Astrocyte of the spinal cord (primary cell): Measurements from ENCODE around the gene SNX2.

Source experiments
- DNase-seq: peaks from one replicate; pipeline ENCODE4 v3.0.0; 2011; ENCODE audit warnings: low read depth, low spot score
- H3K4me3 ChIP-seq: 2 replicates; pipeline ENCODE4 v1.5.1; 2011; ENCODE audit warnings: low read depth, mild to moderate bottlenecking, low read length, moderate library complexity
- in situ Hi-C: cut with HindIII; loops from 2 replicates; pipeline ENCODE4 v1.10.0; 2017; ENCODE audit warnings: low sequenced_read_pairs
- TF ChIP-seq, protein P1 (sequence below): IDR thresholded peaks from 2 replicates; pipeline ENCODE4 v1.5.1; 2012; ENCODE audit warnings: low read depth, mild to moderate bottlenecking, low read length, inconsistent platforms

SNX2 gene

DNA sequence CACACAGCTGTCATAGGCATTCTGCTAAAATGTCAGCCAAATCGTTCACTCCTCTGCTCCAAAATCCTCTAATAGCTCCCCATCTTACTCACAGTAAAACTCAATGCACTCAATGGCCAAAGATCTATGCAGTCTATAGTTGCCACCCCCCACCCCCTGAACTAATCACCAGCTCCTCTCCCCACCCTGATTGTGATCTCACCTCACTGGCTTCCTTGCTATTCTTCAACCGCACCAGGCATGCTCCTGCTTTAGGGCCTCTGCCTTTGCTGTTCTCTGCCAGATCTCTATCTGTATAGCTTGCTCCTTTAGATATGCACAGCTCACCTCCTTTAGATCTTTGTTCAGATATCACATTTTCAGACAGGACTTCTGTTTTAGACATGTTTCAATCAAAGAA lies 33.2 kb upstream of the SNX2 start:
- TF ChIP-seq, protein P1, sequence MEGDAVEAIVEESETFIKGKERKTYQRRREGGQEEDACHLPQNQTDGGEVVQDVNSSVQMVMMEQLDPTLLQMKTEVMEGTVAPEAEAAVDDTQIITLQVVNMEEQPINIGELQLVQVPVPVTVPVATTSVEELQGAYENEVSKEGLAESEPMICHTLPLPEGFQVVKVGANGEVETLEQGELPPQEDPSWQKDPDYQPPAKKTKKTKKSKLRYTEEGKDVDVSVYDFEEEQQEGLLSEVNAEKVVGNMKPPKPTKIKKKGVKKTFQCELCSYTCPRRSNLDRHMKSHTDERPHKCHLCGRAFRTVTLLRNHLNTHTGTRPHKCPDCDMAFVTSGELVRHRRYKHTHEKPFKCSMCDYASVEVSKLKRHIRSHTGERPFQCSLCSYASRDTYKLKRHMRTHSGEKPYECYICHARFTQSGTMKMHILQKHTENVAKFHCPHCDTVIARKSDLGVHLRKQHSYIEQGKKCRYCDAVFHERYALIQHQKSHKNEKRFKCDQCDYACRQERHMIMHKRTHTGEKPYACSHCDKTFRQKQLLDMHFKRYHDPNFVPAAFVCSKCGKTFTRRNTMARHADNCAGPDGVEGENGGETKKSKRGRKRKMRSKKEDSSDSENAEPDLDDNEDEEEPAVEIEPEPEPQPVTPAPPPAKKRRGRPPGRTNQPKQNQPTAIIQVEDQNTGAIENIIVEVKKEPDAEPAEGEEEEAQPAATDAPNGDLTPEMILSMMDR: no peak
- in situ Hi-C loops: no loop called here
- no peak overlapping the region for H3K4me3 ChIP-seq
- no peak for DNase-seq

DNA sequence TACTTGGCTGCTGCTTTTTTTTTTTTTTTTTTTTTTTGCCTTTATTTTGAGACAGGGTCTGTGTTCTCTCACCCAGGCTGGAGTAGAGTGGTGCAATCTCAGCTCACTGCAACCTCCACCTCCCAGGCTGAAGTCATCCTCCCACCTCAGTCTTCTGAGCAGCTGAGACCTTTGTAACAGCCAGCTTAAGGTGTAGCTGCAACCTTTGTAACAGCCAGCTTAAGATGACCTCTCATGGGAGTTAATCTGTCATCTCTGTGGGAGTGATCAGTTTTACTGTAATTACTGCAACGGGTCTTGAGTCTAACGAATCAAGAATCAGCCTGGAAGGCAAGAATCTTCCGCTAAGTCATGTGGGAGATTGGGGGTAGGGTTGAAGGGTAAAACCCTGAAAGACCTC lies 31.6 kb upstream of the SNX2 start:
- no peak overlapping the region for H3K4me3 ChIP-seq
- in situ Hi-C loops: no loop called here
- TF ChIP-seq, protein P1: no peak
- DNase-seq: no peak

DNA sequence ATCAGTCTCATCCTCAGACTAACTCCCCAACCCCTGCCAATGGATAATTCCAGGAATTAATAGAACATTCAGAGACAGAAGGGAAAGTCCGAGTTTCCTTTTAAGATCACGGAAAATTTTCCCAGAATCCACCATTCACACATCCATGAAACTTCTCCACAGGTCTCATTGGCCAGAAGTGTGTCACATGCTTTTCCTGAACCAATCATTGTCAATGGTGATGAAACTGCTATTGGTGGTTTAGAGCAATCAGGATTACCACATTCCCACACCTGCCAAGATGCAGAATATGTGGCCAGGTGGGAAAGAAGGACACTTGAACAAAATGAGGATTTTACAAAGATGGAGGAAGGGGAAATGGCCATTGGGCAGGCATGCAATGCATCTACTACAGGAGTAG lies 29.3 kb upstream of the SNX2 start:
- TF ChIP-seq, protein P1: no peak
- DNase-seq: no peak
- H3K4me3 ChIP-seq: no peak overlapping the region
- in situ Hi-C loops: no loop called here

DNA sequence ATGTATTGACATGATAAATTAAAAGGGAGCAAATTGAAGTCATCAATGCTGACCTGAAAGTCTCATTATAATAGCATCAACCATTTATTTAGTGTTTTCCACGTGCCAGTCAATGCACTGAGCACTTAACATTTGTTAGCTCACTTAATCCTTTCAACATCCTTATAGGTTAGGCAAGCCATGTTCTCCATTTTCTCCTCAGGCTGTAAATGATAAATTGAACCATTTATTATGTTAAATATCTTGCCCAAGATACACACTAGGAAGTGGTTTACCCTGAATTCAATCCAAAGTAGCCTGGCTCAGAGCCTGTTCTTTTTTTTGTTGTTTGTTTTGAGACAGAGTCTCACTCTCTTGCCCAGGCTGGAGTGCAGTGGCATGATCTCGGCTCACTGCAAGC lies 25.0 kb upstream of the SNX2 start:
- no peak for DNase-seq
- no peak overlapping the region for H3K4me3 ChIP-seq
- in situ Hi-C loops: no loop called here
- TF ChIP-seq, protein P1: no peak

DNA sequence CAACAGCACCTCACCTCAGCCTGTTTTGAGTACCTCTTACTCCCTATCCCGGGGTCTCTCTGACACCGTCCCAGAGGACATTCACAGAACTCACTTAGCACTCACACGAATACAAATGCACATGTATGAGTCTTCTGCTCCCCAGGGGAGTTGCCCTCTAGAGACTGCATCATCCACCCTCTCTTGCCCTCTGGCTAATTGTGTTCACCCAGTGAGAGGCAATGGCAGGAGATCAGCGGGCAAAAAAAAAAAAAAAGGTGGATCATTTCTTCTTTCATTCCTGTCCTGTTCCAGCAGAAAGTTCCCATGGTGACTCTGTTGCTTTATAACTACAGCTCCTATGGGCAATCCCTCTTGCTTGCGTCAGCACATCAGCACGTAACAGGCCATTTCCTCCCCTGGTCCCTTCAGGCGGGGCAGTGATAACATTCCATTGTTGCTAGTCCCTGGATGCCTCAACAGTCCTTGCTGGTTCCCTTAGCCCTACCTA lies 23.5 kb upstream of the SNX2 start:
- in situ Hi-C loops: no loop called here
- no peak overlapping the region for H3K4me3 ChIP-seq
- TF ChIP-seq, protein P1: no peak
- peak; percentile 82 for DNase-seq

DNA sequence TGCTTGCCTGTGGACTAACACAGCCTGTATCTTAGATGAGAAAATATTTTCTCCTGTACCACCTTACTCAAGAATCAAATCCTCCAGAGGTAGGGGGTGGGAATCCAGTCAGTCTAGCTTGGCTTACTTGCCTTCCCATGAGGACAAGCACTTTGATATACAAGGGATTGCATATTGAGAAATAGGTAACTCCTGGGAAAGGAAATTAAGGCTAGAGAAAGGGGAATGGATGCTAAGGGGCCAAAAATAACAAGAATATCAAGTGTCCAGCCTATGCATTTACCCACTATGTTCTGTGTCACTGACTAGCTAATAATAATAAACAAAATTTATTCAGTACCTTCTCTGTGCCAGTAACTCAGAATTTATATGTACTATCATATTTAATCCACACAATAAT lies 21.4 kb upstream of the SNX2 start:
- no peak for DNase-seq
- TF ChIP-seq, protein P1: no peak
- H3K4me3 ChIP-seq: no peak overlapping the region
- in situ Hi-C loops: no loop called here

DNA sequence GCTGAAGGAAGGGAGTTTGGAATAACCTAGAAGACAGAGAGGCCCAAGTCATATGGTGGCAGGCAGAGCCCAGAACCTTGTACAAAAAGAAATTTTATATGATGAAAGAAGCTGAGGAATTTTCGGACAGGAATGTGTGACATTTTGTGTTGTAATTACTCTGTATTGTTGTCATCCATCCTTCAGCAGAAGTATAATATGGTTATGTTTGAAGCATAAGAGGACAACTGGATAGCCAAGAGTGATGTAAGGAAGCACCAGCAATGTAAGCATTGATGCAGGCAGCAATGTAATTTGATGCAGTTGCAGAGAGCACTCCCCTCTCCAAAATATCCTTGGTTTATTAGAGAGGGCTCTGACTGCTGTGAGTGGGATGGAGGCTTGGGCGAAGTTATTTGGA lies 19.1 kb upstream of the SNX2 start:
- no peak for DNase-seq
- H3K4me3 ChIP-seq: no peak overlapping the region
- in situ Hi-C loops: no loop called here
- TF ChIP-seq, protein P1: no peak
